Activated naive CD4-positive, alpha-beta T cell treated with anti-CD3 and anti-CD28 coated beads, Interleukin-2, amount 50 U/mL, for 72 hours (primary cell): ENCODE measurements around the gene GALNT13. TPM values are rescaled to one million over a fixed set of nuclear protein-coding genes. Genes with fewer than 3 reads are reported as not detected.

Experiments
- ATAC-seq, 2 donors: fragments of 150-1000 bp; cut with Tn5 transposase; 2 replicates each; pipeline ENCODE4 v1.10.0; 2021; ENCODE audit warnings: mild to moderate bottlenecking in 2 of 2, moderate library complexity in 2 of 2
- DNase-seq, 2 donors: peaks; one replicate each; pipeline ENCODE4 v3.0.0; 2021 to 2022; ENCODE audit warnings: low spot score in 2 of 2
- H3K27ac Mint-ChIP-seq, 2 donors: one replicate each; pipeline ENCODE4 v1.8.0; 2022; ENCODE audit warnings: mild to moderate bottlenecking in 2 of 2, mixed read lengths in 2 of 2
- H3K36me3 Mint-ChIP-seq, 2 donors: one replicate each; pipeline ENCODE4 v1.8.0; 2022; ENCODE audit warnings: mixed read lengths in 2 of 2
- H3K9me3 Mint-ChIP-seq, 2 donors: one replicate each; pipeline ENCODE4 v1.8.0; 2022; ENCODE audit warnings: mixed read lengths in 2 of 2
- total RNA-seq, 2 donors: library from RNA; stranded (reverse); gene quantifications; one replicate each; pipeline ENCODE4 v1.2.3, GENCODE V29; 2022

The GALNT13 gene
- total RNA-seq, 2 donors from 2014 or later, result 0.14 TPM; not detected in 1

- ATAC-seq (no peak), DNase-seq (no peak)
- H3K9me3 Mint-ChIP-seq, result peaks cover 3 to 8% of the 10 kb centered on the region in 2 donors
- H3K36me3 Mint-ChIP-seq, result no peaks in the 10 kb centered on the region
- no peak overlapping the region for H3K27ac Mint-ChIP-seq
Observed at GRCh38 chr2:154481336-154481735, 609.6 kb downstream of the GALNT13 start.

GRCh38 chr2:154484338-154485099 is 612.8 kb downstream of the GALNT13 start:
- ATAC-seq (no peak), DNase-seq (no peak)
- no peaks in the 10 kb centered on the region for H3K36me3 Mint-ChIP-seq
- peaks cover 3 to 10% of the 10 kb centered on the region in 2 donors for H3K9me3 Mint-ChIP-seq
- H3K27ac Mint-ChIP-seq, result no peak overlapping the region

- DNase-seq, result no peak
- Mint-ChIP-seq H3K36me3 (no peaks in the 10 kb centered on the region), H3K27ac (no peak overlapping the region), H3K9me3 (peaks cover 0 to 16% of the 10 kb centered on the region in 2 donors)
- no peak for ATAC-seq
Observed at GRCh38 chr2:154488801-154489200, 617.1 kb downstream of the GALNT13 start.

GRCh38 chr2:154489266-154489858 is 617.6 kb downstream of the GALNT13 start:
- no peak for DNase-seq
- H3K36me3 Mint-ChIP-seq, result no peaks in the 10 kb centered on the region
- peaks cover 0 to 18% of the 10 kb centered on the region in 2 donors for H3K9me3 Mint-ChIP-seq
- no peak overlapping the region for H3K27ac Mint-ChIP-seq
- ATAC-seq, result no peak

- DNase-seq, result no peak
- Mint-ChIP-seq H3K27ac (no peak overlapping the region), H3K36me3 (no peaks in the 10 kb centered on the region), H3K9me3 (peaks cover 0 to 19% of the 10 kb centered on the region in 2 donors)
- ATAC-seq, result no peak
Observed at GRCh38 chr2:154490530-154490929, 618.8 kb downstream of the GALNT13 start.

GRCh38 chr2:154495455-154495868 is 623.7 kb downstream of the GALNT13 start:
- DNase-seq, result no peak
- no peak for ATAC-seq
- Mint-ChIP-seq H3K27ac (no peak overlapping the region), H3K36me3 (no peaks in the 10 kb centered on the region), H3K9me3 (peaks cover 7 to 12% of the 10 kb centered on the region in 2 donors)

GRCh38 chr2:154497019-154497418 is 625.3 kb downstream of the GALNT13 start:
- no peak for DNase-seq
- Mint-ChIP-seq H3K9me3 (peaks cover 10 to 13% of the 10 kb centered on the region in 2 donors), H3K36me3 (no peaks in the 10 kb centered on the region), H3K27ac (no peak overlapping the region)
- no peak for ATAC-seq
